ENCODE results near the gene MRPL14. TPM values are rescaled to one million over a fixed set of nuclear protein-coding genes. Genes with fewer than 3 reads are reported as not detected.

MRPL14 gene
- total and polyA plus RNA-seq, 9 of the 15 experiments (the other 6 are each of a cell fraction or from before 2014, with no cell fraction given) = 126 to 424 (median 165) TPM

GRCh38 chr6:44078827-44079671 lies 48.2 kb downstream of the MRPL14 start (continued):
- TF ChIP-seq DEAF1 (CRISPR knock-in tag; IDR thresholded peaks at IDR 0.05) (peak; percentile 98), PYGO2 (tag; IDR thresholded peaks at IDR 0.05) (no peak), ZNF609 (CRISPR knock-in tag; IDR thresholded peaks at IDR 0.05; ENCODE audit: borderline replicate concordance) (no peak), SP1 (CRISPR knock-in tag; IDR thresholded peaks at IDR 0.05) (peak; percentile 78), MEIS2 (IDR thresholded peaks at IDR 0.05; ENCODE audit: partially characterized antibody) (no peak), ARHGAP35 (IDR thresholded peaks at IDR 0.05; ENCODE audit: partially characterized antibody) (no peak), ZBTB49 (CRISPR knock-in tag; IDR thresholded peaks at IDR 0.05; ENCODE audit: borderline replicate concordance) (no peak), E2F6 (IDR thresholded peaks at IDR 0.05; ENCODE audit: borderline replicate concordance in 1 of 2, extremely low read depth in 1 of 2, insufficient read depth in 1 of 2, insufficient read length in 1 of 2, low read depth in 1 of 2, low read length in 1 of 2, poor library complexity in 1 of 2, severe bottlenecking in 1 of 2) (no peak), RBM25 (IDR thresholded peaks at IDR 0.05; ENCODE audit: low read depth, low read length, severe bottlenecking) (peak; percentile 81), LARP7 (IDR thresholded peaks at IDR 0.05) (no peak), FOXP1 (CRISPR knock-in tag; IDR thresholded peaks at IDR 0.05) (no peak), ZBTB43 (CRISPR knock-in tag; IDR thresholded peaks at IDR 0.05) (peak; percentile 80; the same call in 1 of the 2 replicates)

All from K562 (cell line).